ENCODE data around the gene KLF11. TPM values are rescaled to one million over a fixed set of nuclear protein-coding genes. Genes with fewer than 3 reads are reported as not detected.

Gene KLF11
- total RNA-seq, 1 donor from 2014 or later: 21.1 TPM

DNA sequence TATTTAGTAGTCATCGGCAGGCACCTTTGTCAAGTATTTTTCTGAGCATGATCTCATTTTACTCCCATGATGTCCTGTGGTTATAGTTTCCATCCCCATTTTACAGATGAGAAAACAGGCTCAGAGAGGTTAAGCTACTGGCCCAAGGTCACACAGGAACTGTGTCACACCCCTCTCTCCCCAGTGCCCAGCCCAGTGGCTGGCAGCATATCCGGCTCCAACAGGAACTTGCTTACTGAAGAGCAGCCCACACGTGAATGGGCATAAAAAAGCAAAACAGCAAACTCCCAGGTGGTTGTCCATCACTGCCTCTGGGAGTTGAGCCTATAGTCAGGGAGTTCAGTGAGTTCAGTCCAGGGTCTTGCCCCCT lies 8.3 kb upstream of the KLF11 start:
- H3K4me1 Mint-ChIP-seq (ENCODE audit: low read depth, unreplicated experiment): no peaks in the 10 kb centered on the region
- no peaks in the 10 kb centered on the region for H3K9me3 Mint-ChIP-seq (ENCODE audit: unreplicated experiment)
- TF ChIP-seq, protein P1, sequence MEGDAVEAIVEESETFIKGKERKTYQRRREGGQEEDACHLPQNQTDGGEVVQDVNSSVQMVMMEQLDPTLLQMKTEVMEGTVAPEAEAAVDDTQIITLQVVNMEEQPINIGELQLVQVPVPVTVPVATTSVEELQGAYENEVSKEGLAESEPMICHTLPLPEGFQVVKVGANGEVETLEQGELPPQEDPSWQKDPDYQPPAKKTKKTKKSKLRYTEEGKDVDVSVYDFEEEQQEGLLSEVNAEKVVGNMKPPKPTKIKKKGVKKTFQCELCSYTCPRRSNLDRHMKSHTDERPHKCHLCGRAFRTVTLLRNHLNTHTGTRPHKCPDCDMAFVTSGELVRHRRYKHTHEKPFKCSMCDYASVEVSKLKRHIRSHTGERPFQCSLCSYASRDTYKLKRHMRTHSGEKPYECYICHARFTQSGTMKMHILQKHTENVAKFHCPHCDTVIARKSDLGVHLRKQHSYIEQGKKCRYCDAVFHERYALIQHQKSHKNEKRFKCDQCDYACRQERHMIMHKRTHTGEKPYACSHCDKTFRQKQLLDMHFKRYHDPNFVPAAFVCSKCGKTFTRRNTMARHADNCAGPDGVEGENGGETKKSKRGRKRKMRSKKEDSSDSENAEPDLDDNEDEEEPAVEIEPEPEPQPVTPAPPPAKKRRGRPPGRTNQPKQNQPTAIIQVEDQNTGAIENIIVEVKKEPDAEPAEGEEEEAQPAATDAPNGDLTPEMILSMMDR (IDR thresholded peaks at IDR 0.05; ENCODE audit: partially characterized antibody, unreplicated experiment): no peak
- H3K36me3 Mint-ChIP-seq (ENCODE audit: unreplicated experiment): no peaks in the 10 kb centered on the region
- H3K4me3 Mint-ChIP-seq (ENCODE audit: unreplicated experiment): no peak overlapping the region
- H3K27me3 Mint-ChIP-seq (ENCODE audit: unreplicated experiment): no peaks in the 10 kb centered on the region
- H3K27ac Mint-ChIP-seq (ENCODE audit: unreplicated experiment): no peak overlapping the region
- no peak for DNase-seq

- Mint-ChIP-seq H3K9me3 (ENCODE audit: unreplicated experiment) (no peaks in the 10 kb centered on the region), H3K27me3 (ENCODE audit: unreplicated experiment) (no peaks in the 10 kb centered on the region), H3K4me1 (ENCODE audit: low read depth, unreplicated experiment) (no peaks in the 10 kb centered on the region), H3K36me3 (ENCODE audit: unreplicated experiment) (no peaks in the 10 kb centered on the region), H3K4me3 (ENCODE audit: unreplicated experiment) (no peak overlapping the region), H3K27ac (ENCODE audit: unreplicated experiment) (no peak overlapping the region)
- TF ChIP-seq, protein P1 (IDR thresholded peaks at IDR 0.05; ENCODE audit: partially characterized antibody, unreplicated experiment): no peak
- no peak for DNase-seq
Measured at GRCh38 chr2:10035633-10036032, 7.7 kb upstream of the KLF11 start.

DNA sequence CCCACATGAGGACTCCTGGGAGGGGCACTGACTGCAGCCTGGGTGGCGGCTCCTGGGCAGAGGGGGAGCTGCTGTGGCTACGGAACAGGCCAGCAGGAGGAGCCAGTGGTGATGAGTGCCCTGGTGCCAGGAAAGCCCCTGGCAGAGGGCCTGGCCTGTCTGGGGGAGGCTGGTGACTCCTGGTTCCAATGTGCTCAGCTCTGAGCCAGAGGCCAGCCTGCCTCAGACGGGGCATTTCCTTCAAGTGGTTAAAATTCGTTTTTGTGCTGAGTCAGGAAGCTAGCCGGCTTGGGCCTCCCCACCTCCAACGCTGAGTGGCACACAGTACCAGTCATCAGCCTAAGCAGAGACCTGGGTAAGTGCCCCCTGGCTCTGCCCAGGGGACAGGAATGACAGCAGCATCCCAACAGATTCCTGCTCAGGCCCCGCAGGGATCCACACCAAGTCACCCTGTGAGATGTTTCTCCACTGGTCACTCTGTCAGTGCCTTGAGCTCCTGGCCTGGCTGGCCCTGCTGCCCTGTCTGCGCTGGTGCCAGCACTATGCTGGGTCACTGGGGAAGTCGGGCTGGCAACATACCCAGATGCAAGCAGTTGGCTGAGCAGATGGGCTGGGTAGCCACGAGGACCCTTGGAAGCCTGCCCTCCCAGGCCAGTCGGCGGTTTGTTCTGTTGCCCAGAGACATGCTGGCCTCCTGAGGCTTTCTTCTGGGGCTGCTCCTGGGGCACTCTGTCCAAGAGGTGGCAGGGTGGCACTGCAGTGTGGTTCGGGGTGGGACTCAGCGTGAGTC lies 7.1 kb upstream of the KLF11 start:
- Mint-ChIP-seq H3K4me3 (ENCODE audit: unreplicated experiment) (no peak overlapping the region), H3K36me3 (ENCODE audit: unreplicated experiment) (no peaks in the 10 kb centered on the region), H3K9me3 (ENCODE audit: unreplicated experiment) (no peaks in the 10 kb centered on the region), H3K27ac (ENCODE audit: unreplicated experiment) (no peak overlapping the region), H3K27me3 (ENCODE audit: unreplicated experiment) (peaks cover under 1% of the 10 kb centered on the region), H3K4me1 (ENCODE audit: low read depth, unreplicated experiment) (no peaks in the 10 kb centered on the region)
- TF ChIP-seq, protein P1 (IDR thresholded peaks at IDR 0.05; ENCODE audit: partially characterized antibody, unreplicated experiment): peak; percentile 22
- no peak for DNase-seq

DNA sequence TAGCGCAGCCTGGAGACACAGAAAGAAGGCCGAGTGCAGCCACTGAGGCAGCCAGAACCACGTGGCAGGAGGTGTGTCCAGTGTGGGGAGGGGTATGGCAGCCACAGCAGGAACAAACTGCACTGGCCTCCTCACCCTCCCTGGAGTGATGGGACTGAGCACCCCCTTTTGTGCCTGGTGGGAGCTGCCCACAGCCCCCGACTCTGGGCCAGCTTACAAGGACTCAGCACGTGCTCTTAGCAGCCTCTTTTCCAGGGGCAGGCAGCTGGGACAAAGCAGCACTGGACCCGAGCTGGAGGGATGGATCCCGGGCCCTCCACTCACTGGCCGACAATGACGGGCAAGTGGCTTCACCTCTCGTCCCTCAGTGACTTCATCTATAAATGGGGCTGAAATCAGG lies 5.2 kb upstream of the KLF11 start:
- Mint-ChIP-seq H3K36me3 (ENCODE audit: unreplicated experiment) (no peaks in the 10 kb centered on the region), H3K27ac (ENCODE audit: unreplicated experiment) (no peak overlapping the region), H3K27me3 (ENCODE audit: unreplicated experiment) (peaks cover 6% of the 10 kb centered on the region), H3K9me3 (ENCODE audit: unreplicated experiment) (peaks cover 6% of the 10 kb centered on the region), H3K4me3 (ENCODE audit: unreplicated experiment) (no peak overlapping the region), H3K4me1 (ENCODE audit: low read depth, unreplicated experiment) (no peaks in the 10 kb centered on the region)
- TF ChIP-seq, protein P1 (IDR thresholded peaks at IDR 0.05; ENCODE audit: partially characterized antibody, unreplicated experiment): no peak
- DNase-seq: no peak

- no peak for DNase-seq
- no peaks in the 10 kb centered on the region for H3K4me1 Mint-ChIP-seq (ENCODE audit: low read depth, unreplicated experiment)
- H3K36me3 Mint-ChIP-seq (ENCODE audit: unreplicated experiment): no peaks in the 10 kb centered on the region
- no peak overlapping the region for H3K27ac Mint-ChIP-seq (ENCODE audit: unreplicated experiment)
- H3K4me3 Mint-ChIP-seq (ENCODE audit: unreplicated experiment): no peak overlapping the region
- H3K27me3 Mint-ChIP-seq (ENCODE audit: unreplicated experiment): peaks cover 6% of the 10 kb centered on the region
- TF ChIP-seq, protein P1 (IDR thresholded peaks at IDR 0.05; ENCODE audit: partially characterized antibody, unreplicated experiment): no peak
- peaks cover 6% of the 10 kb centered on the region for H3K9me3 Mint-ChIP-seq (ENCODE audit: unreplicated experiment)
Measured at GRCh38 chr2:10038716-10039115, 4.6 kb upstream of the KLF11 start.

All from glutamatergic neuron (in vitro differentiated cells).